AG04449 (cell line): ENCODE data around the gene NFASC.

Experiments used
- CTCF ChIA-PET: fragments of 350-600 bp; formaldehyde crosslinking; extraction: SDS; loops from one replicate; lab custom pipeline; 2021; ENCODE audit warnings: antibody characterized with exemption; lab: Yijun Ruan, JAX
- POLR2A ChIA-PET: fragments of 400-600, 350-600 bp; formaldehyde crosslinking; extraction: SDS; loops from one replicate; lab custom pipeline; 2020; ENCODE audit warnings: antibody characterized with exemption, inconsistent platforms; lab: Yijun Ruan, JAX
- DNase-seq: peaks from one replicate; pipeline ENCODE4 v3.0.0-alpha.2; 2010; ENCODE audit warnings: low read depth, low spot score
- H3K4me3 ChIP-seq: 2 replicates; pipeline ENCODE4 v1.5.1; 2011; ENCODE audit warnings: low read depth, mild to moderate bottlenecking, control low read depth, low read length
- TF ChIP-seq, protein P1 (sequence below): IDR thresholded peaks from one replicate; pipeline ENCODE4 v1.5.1; 2011; ENCODE audit warnings: mild to moderate bottlenecking, moderate library complexity, low read length, control low read depth, inconsistent platforms; ENCODE audit not compliant: insufficient read depth; ENCODE audit errors: missing control alignments

Gene NFASC

DNA sequence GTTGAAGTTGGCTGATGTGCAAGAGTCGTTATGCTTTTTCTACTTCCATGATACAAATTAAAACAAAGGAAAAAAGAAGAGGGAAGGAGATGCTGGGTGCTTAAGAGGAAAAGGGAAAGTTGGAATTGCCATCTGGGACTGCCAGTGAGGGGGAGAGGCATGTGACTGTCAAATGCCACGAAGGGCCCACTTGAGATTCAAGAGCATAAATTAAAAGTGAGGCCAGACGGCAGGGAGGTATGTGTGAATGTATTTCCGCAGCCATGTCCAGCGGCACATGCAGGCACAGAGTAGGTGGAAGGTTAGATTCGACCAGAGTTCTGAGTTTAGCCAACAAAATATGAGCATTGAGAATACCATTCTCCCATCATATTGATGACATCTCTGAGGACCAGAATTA is 32.0 kb downstream of the NFASC start:
- TF ChIP-seq, protein P1, sequence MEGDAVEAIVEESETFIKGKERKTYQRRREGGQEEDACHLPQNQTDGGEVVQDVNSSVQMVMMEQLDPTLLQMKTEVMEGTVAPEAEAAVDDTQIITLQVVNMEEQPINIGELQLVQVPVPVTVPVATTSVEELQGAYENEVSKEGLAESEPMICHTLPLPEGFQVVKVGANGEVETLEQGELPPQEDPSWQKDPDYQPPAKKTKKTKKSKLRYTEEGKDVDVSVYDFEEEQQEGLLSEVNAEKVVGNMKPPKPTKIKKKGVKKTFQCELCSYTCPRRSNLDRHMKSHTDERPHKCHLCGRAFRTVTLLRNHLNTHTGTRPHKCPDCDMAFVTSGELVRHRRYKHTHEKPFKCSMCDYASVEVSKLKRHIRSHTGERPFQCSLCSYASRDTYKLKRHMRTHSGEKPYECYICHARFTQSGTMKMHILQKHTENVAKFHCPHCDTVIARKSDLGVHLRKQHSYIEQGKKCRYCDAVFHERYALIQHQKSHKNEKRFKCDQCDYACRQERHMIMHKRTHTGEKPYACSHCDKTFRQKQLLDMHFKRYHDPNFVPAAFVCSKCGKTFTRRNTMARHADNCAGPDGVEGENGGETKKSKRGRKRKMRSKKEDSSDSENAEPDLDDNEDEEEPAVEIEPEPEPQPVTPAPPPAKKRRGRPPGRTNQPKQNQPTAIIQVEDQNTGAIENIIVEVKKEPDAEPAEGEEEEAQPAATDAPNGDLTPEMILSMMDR: no peak
- no peak overlapping the region for H3K4me3 ChIP-seq
- POLR2A ChIA-PET: no interaction called here
- DNase-seq: no peak
- CTCF ChIA-PET: interaction anchor here (1.0 kb wide), 1 partner anchor 96 kb away, joined by 3 read pairs; no protein-coding TSS in a partner anchor

DNA sequence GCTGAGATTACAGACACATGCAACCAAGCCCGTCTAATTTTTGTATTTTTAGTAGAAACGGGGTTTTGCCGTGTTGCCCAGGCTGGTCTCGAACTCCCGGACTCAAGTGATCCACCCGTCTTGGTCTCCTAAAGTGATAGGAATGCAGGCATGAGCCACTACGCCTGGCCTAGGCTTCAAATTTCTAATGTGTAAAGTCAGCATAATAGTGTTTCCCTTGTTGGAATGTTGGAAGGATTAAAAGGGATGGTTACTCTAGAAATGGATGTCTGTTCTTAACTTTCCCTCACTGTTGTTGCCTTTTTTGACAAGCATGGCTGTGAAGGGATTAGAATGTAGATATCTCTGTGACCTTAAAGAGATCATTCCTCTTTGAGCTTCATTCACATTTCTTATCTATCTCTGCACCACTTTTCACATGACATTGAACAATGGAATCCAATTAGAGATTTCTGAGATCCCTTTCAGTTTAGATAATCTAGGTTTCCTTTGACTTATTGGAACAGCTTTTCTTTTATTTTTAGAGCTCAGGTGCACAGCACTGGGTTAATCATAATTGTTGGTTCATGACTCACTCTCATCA is 33.7 kb downstream of the NFASC start:
- no peak for DNase-seq
- ChIA-PET POLR2A (no interaction called here), CTCF (interaction anchor here (1.5 kb wide), 1 partner anchor 37 kb away, joined by 5 read pairs; no protein-coding TSS in a partner anchor)
- TF ChIP-seq, protein P1: no peak
- no peak overlapping the region for H3K4me3 ChIP-seq

DNA sequence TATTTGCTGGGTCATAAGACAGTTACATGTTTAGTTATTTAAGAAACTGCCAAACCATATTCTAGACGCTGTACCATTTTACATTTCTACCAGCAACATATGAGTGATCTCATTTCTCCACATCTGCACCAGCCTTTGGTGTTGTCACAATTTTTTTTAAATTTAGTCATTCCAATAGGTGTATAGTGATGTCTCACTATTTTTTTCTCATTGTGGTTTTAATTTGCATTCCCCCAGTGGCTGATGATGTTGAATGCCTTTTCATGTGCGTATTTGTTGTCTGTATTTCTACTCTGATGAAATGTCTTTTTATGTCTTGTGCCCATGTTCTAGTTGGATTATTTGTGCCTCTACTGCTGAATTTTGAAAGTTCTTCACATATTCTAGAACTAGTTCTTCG is 38.4 kb downstream of the NFASC start:
- ChIA-PET CTCF (interaction anchor here (1.2 to 2.5 kb wide), 2 partner anchors 32 to 102 kb away, joined by 4 to 13 read pairs; no protein-coding TSS in a partner anchor), POLR2A (no interaction called here)
- no peak for DNase-seq
- TF ChIP-seq, protein P1: no peak
- H3K4me3 ChIP-seq: no peak overlapping the region

DNA sequence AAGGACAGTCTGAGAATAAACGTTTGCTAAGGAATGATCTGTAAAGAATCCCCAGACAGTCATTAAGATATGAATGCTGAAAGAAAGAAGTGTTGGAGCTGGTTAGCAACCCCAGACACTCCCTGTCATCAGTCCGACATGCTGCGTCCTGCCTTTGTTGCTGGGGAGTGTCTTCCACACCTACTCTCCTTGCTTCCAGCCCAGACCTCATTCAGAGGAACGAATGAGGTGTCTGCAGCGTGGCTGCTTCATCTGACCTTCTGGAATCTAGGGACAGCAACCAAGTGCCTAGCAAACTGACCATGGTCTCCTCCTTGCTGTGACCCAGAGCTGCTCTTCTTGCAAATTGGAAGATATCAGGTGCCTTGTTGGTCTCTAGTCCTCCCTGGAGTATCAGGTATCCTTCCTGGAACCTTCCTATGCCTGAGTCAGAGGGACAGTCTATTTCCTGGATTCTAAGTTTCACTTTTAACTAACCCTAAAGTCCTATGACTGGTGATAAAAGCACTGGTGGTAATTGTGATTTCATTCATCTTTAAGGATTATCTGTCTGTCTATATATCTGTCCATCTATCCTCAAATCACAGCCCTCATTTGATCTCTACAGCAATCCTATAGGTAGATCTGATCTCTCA is 45.3 kb downstream of the NFASC start:
- DNase-seq: no peak
- ChIA-PET POLR2A (no interaction called here), CTCF (interaction anchor here (1.5 kb wide), 1 partner anchor 110 kb away, joined by 3 read pairs; no protein-coding TSS in a partner anchor)
- TF ChIP-seq, protein P1: no peak
- no peak overlapping the region for H3K4me3 ChIP-seq

DNA sequence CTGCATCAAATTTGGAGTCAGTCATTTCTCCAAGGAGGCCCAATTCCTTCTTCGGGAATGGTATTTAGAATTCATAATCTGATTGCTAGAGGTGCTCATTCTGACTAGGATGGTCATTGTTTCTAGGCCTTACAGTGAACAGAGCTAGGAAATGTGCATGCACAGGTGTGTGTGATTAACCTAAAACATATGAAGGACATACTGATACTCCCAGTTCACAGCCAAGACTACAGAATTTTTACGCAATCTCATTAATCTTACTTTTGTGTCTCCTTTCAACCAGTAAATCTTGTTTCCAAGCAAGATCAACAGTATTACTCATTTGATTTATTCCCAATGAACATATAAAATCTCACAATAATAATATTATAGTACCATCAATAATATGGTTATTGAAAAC is 47.1 kb downstream of the NFASC start:
- ChIA-PET CTCF (interaction anchor here (1.3 to 1.8 kb wide), 2 partner anchors 25 to 110 kb away, joined by 5 to 6 read pairs; no protein-coding TSS in a partner anchor), POLR2A (no interaction called here)
- no peak overlapping the region for H3K4me3 ChIP-seq
- DNase-seq: no peak
- TF ChIP-seq, protein P1: no peak

DNA sequence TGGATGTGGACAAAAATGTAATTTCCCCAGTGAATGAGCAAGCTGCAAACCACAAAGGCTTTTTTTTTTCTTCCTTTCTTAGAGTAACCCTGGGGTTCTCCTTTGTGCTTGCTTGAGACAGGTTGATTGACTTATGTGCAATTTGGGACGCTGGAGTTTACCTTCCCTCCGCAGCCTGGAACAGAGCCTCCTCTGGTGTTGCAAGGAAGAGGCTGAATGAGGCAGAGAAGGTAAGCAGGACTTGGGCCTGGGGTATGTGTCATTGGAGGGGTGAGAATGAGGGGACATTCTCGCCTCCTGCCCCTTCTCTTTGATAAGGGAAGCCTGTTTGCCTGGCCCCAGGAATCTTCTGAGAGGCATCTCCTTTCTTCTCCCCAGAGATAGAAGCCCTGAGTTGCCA is 49.8 kb downstream of the NFASC start:
- TF ChIP-seq, protein P1: no peak
- DNase-seq: no peak
- no peak overlapping the region for H3K4me3 ChIP-seq
- CTCF ChIA-PET: interaction anchor here (1.0 kb wide), 1 partner anchor 18 kb away, joined by 3 read pairs; no protein-coding TSS in a partner anchor
- POLR2A ChIA-PET: no interaction called here
